Measurements from ENCODE around the gene DISC1.

DISC1 gene

DNA sequence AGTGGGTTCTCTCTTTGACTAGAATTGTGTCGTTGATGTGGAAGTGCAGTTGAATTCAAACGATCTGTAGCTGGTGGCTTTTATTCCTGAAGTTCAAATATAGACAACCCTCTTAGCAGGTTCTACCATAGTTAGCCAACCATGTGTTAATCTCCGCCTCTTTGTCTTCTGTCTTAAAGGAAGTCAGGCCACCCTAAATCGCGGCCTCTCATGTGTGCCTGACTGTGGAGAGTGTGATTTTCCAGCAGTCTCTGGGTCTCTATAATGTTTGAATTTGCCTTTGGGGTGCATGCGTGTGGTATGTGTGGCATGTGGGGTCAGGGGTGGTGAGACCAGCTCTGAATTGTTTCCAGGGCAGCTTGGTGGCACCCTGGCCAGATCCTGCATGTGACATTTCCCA lies 244.9 kb downstream of the DISC1 start:
- H3K9me3 Mint-ChIP-seq, result peaks cover 12% of the 10 kb centered on the region
- H3K4me3 Mint-ChIP-seq, result no peak overlapping the region
- no peak for DNase-seq
- peaks cover 17% of the 10 kb centered on the region for H3K36me3 Mint-ChIP-seq
- CTCF ChIA-PET, result no interaction called here
- H3K4me1 Mint-ChIP-seq, result peaks cover 35% of the 10 kb centered on the region
- no peak overlapping the region for H3K27ac Mint-ChIP-seq
- H3K27me3 Mint-ChIP-seq, result no peaks in the 10 kb centered on the region

DNA sequence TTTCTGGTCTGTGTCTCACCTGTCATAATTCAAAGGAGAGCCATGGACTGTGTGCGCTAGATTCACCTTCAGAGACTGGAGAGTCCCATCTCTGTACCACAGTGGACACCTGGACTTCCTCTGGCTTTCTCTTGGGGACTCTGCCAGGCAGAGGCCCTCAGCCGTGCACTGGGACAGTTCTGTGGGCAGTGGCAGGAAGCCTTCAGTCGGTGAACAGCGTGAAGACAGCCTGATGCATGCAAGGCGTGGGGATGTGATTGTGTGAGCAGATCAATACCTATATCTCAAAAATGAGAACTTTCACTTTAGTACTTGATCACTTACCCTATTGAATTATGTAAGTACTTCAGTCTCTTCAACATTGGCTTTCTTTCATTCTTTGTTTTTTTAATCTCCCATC lies 245.3 kb downstream of the DISC1 start:
- no peak overlapping the region for H3K27ac Mint-ChIP-seq
- no peak for DNase-seq
- peaks cover 32% of the 10 kb centered on the region for H3K4me1 Mint-ChIP-seq

DNA sequence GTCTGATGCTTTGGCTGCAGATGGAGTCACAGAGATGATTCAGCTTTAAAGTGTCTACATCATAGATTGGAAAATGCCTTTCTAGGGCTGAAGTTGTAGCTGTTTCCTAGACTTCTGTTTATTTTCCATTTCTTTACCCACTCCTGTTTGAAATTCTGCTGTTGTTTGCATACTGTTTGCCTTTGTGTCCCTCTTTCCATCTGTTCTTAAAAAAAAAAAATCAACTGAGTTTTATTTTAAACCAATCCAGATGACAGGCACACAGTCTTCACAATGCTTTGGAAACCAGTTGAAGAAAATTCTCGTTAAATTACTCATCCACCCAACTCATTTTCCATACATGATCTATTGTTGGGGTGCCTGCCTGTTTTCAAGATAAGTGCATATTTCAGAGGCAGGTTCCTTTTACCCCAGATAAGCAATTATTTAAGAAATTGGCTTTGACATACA lies 245.9 kb downstream of the DISC1 start:
- no peaks in the 10 kb centered on the region for H3K27me3 Mint-ChIP-seq
- CTCF ChIA-PET, result no interaction called here
- H3K4me3 Mint-ChIP-seq, result no peak overlapping the region
- no peak overlapping the region for H3K27ac Mint-ChIP-seq
- DNase-seq, result no peak
- peaks cover 31% of the 10 kb centered on the region for H3K4me1 Mint-ChIP-seq
- H3K9me3 Mint-ChIP-seq, result peaks cover 13% of the 10 kb centered on the region
- peaks cover 17% of the 10 kb centered on the region for H3K36me3 Mint-ChIP-seq

More for the DNA sequence above, 245.3 kb downstream of the DISC1 start:
- CTCF ChIA-PET, result no interaction called here
- Mint-ChIP-seq H3K27me3 (no peaks in the 10 kb centered on the region), H3K4me3 (no peak overlapping the region), H3K36me3 (peaks cover 17% of the 10 kb centered on the region), H3K9me3 (peaks cover 13% of the 10 kb centered on the region)

DNA sequence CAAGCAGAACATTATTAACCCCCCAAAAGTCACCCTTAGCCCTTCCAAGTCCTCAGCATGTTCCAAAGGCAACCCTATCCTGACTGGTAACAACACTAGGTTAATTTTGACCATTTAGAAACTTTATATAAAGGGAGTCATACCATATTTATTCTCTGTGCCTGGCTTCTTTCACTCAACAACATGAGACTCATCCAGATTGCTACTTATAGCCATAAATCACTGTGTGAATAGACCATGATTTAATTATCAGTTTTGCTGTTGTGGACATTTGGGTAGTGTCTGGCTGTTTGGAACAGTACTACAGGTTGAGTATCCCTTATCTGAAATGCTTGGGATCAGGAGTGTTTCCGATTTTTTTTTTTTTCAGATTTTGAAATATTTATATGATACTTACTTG lies 252.1 kb downstream of the DISC1 start:
- no peak overlapping the region for H3K4me3 Mint-ChIP-seq

DNA sequence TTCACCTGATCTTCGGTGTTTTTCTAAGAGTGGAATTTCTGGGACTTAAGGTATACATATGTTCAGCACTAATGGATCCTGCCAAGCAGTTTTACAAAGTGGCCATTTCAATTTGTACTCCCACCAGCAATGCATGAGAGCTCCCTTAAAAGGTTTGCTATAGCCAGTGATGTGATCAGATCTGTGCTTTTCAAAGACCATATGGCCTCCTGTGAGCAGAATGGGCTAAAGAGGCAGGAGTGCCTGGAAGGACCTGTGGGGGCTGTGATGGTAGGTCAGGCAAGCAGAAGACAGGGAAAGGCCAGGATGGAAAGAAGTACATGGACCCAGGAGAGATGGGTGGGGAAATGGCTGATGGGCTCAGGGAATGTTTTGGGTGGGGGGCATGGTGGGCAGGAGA lies 252.7 kb downstream of the DISC1 start:
- no peak overlapping the region for H3K27ac Mint-ChIP-seq
- peaks cover 3% of the 10 kb centered on the region for H3K27me3 Mint-ChIP-seq
- no peaks in the 10 kb centered on the region for H3K4me1 Mint-ChIP-seq
- H3K36me3 Mint-ChIP-seq, result peaks cover 16% of the 10 kb centered on the region
- no peak overlapping the region for H3K4me3 Mint-ChIP-seq
- CTCF ChIA-PET, result interaction anchor here (0.6 kb wide), 1 partner anchor 288 kb away, joined by 3 read pairs; no protein-coding TSS in a partner anchor
- peaks cover 13% of the 10 kb centered on the region for H3K9me3 Mint-ChIP-seq
- DNase-seq, result no peak

More for the DNA sequence above, 252.1 kb downstream of the DISC1 start:
- H3K9me3 Mint-ChIP-seq, result peaks cover 13% of the 10 kb centered on the region
- H3K27ac Mint-ChIP-seq, result no peak overlapping the region
- H3K4me1 Mint-ChIP-seq, result no peaks in the 10 kb centered on the region
- H3K27me3 Mint-ChIP-seq, result peaks cover 3% of the 10 kb centered on the region
- H3K36me3 Mint-ChIP-seq, result peaks cover 16% of the 10 kb centered on the region
- CTCF ChIA-PET, result interaction anchor here (0.6 to 1.5 kb wide), 2 partner anchors 12 to 287 kb away, joined by 3 read pairs; no protein-coding TSS in a partner anchor
- no peak for DNase-seq

DNA sequence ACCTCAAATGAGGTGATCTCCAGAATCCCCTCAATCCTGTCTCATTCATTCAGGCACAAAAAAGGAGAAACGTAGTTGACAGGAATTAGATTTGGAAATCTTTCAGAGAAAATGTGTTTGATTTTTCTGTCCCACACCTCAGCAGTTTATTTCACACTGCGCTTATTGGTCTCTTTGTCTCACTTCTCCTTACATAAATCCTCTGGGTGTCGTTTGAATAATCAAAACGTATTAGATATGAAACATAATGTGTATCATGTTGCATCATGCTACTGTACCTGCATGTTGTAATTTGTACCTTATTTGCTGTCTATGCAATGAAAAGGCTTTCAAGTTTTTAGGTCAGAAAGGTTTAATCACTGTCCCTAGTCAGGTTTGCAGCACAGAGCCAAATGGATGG lies 255.7 kb downstream of the DISC1 start:
- no peak overlapping the region for H3K4me3 Mint-ChIP-seq

DNA sequence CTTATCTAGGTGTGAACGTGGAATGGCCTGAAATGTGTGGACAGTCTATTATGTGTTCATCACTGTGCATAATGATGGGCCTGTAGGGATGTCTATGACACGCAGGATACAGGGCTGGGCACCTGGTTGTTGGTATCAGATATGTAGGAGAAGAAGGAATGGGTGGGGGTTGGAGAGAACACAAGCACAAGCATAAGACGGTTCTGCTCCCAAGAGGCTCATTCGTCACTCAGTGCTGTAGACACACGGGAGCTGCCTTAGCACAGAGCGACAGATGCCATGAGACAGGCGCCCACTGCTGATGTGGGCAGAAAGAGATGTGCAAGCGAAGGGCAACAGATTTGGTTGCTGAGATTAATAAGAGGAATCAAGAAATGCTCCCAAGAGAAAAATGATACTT lies 256.2 kb downstream of the DISC1 start:
- H3K27me3 Mint-ChIP-seq, result peaks cover 3% of the 10 kb centered on the region
- no peak for DNase-seq
- H3K4me1 Mint-ChIP-seq, result no peaks in the 10 kb centered on the region
- H3K27ac Mint-ChIP-seq, result no peak overlapping the region
- H3K4me3 Mint-ChIP-seq, result no peak overlapping the region
- CTCF ChIA-PET, result interaction anchor here (1.0 kb wide), 1 partner anchor 13 kb away, joined by 3 read pairs; no protein-coding TSS in a partner anchor
- H3K9me3 Mint-ChIP-seq, result no peaks in the 10 kb centered on the region
- H3K36me3 Mint-ChIP-seq, result peaks cover 2% of the 10 kb centered on the region

More for the DNA sequence above, 255.7 kb downstream of the DISC1 start:
- Mint-ChIP-seq H3K27ac (no peak overlapping the region), H3K4me1 (no peaks in the 10 kb centered on the region), H3K27me3 (peaks cover 3% of the 10 kb centered on the region), H3K9me3 (no peaks in the 10 kb centered on the region), H3K36me3 (peaks cover 2% of the 10 kb centered on the region)
- CTCF ChIA-PET, result interaction anchor here (1.0 kb wide), 1 partner anchor 13 kb away, joined by 3 read pairs; no protein-coding TSS in a partner anchor
- DNase-seq, result no peak

DNA sequence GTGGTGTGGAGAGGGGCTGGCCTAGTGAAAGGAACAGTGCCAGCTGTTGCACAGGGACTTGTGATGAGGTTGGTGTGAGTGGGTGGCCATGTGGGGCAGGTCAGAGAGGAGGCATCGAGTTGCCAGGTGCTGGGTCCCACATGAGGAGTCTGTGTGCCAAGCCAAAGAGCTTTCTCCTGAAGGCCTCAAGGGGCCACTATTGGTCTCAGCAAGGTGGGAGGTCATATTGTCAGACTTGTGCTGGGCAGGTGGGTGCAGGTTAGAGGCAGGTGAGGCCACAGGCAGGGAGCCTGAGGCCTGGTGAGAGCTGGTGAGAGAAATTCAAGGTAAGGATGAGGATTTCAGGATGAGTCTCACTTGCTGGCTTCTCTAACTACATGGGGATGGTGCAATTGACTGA lies 256.8 kb downstream of the DISC1 start:
- CTCF ChIA-PET, result no interaction called here
- DNase-seq, result no peak
- Mint-ChIP-seq H3K36me3 (peaks cover 2% of the 10 kb centered on the region), H3K27ac (no peak overlapping the region), H3K4me1 (no peaks in the 10 kb centered on the region), H3K4me3 (no peak overlapping the region), H3K27me3 (peaks cover 3% of the 10 kb centered on the region), H3K9me3 (no peaks in the 10 kb centered on the region)

DNA sequence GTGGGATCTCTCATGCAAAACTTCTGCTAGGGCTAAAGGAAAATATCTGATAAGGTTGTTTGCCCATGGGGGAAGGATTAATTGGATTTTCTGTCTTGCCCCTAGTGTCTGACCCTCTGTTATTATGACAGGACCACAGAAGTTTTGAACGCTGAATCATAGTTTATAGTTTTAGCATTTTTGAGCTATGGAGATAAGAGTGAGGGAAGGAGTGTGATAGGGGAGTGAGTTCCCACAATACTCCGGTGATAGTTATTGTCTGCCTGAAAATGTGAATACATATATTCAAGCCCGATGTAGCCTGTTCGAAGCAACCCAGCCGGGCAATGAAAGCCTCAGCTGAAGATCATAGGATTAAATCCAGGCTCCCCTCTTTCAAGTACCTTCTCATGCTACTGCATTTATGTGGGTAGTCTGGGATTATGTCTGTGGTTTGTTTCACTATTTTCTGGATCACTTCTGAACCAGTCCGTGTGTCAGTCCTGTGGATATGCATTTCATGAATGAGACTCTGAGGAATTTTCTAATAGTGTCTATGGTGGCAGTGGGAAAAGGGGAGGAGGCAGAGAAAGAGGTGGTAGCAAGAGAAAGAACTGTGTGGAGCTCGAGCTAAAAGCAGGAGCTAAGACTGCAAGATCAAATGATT lies 258.7 kb downstream of the DISC1 start:
- CTCF ChIA-PET, result no interaction called here

DNA sequence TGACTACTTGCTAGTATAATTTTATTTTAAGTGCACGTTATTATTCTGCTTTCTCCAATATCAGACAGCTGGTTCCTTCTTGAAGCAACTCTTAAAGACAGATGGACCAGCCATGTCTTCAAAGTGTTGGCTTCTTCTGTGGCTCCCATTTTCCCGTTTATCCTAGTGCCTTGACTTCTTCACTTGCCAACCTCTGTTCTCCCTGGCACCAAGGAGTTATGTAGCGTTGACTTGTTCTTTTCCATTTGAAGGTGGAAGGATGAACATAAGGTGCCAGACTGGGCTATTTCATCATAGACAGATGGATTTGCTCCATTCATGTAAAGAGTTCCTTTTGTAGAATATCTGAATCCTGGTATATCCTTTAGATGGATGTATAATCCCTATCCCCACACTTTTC lies 260.6 kb downstream of the DISC1 start:
- DNase-seq, result no peak
- Mint-ChIP-seq H3K4me3 (no peak overlapping the region), H3K9me3 (no peaks in the 10 kb centered on the region)

More for the DNA sequence above, 258.7 kb downstream of the DISC1 start:
- Mint-ChIP-seq H3K4me1 (no peaks in the 10 kb centered on the region), H3K27me3 (peaks cover 3% of the 10 kb centered on the region), H3K9me3 (no peaks in the 10 kb centered on the region), H3K27ac (no peak overlapping the region), H3K4me3 (no peak overlapping the region), H3K36me3 (peaks cover 2% of the 10 kb centered on the region)
- DNase-seq, result no peak

DNA sequence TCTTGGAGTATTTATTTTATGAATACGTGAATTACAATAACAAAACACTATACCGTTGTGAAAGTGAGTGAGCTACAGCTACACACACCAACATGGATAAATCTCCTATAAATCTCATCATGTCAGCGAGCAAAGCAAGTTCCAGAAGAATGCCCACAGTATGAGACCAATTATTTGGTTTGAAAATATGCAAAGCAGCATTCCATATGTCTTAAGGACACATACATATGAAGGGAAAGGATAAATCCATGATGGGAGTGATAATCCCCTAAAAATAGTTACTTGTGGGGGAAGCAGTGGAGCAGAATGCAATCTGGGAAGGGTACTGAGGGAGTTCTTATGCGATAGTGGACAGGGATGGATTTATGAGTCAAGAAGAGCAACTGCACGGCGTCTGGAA lies 261.3 kb downstream of the DISC1 start:
- Mint-ChIP-seq H3K27ac (no peak overlapping the region), H3K4me3 (no peak overlapping the region), H3K4me1 (no peaks in the 10 kb centered on the region), H3K27me3 (peaks cover 3% of the 10 kb centered on the region), H3K36me3 (peaks cover 2% of the 10 kb centered on the region), H3K9me3 (no peaks in the 10 kb centered on the region)
- CTCF ChIA-PET, result no interaction called here
- DNase-seq, result no peak

More for the DNA sequence above, 260.6 kb downstream of the DISC1 start:
- CTCF ChIA-PET, result no interaction called here
- H3K27ac Mint-ChIP-seq, result no peak overlapping the region
- H3K36me3 Mint-ChIP-seq, result peaks cover 2% of the 10 kb centered on the region
- H3K4me1 Mint-ChIP-seq, result no peaks in the 10 kb centered on the region
- peaks cover 3% of the 10 kb centered on the region for H3K27me3 Mint-ChIP-seq

DNA sequence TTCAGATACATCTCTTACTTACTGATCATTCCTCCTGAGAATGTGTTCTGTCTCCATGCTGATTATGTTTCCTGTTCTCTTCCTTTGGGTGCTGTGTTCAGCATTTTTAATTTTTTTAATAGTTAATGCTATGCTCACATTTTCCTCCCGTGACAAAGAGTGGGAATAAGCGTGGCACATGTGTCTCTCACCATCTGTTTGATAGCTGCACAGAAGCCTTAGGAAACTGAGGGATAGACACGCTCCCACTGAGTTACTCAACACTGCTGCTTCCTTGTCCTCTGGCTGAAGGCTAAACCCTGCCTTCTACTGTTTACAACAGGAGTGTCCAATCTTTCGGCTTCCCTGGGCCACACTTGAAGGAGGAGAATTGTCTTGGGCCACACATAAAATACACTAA lies 264.2 kb downstream of the DISC1 start:
- no peaks in the 10 kb centered on the region for H3K4me1 Mint-ChIP-seq
- CTCF ChIA-PET, result no interaction called here
- no peak for DNase-seq
- no peaks in the 10 kb centered on the region for H3K9me3 Mint-ChIP-seq
- no peaks in the 10 kb centered on the region for H3K36me3 Mint-ChIP-seq
- no peaks in the 10 kb centered on the region for H3K27me3 Mint-ChIP-seq
- no peak overlapping the region for H3K27ac Mint-ChIP-seq
- H3K4me3 Mint-ChIP-seq, result no peak overlapping the region

DNA sequence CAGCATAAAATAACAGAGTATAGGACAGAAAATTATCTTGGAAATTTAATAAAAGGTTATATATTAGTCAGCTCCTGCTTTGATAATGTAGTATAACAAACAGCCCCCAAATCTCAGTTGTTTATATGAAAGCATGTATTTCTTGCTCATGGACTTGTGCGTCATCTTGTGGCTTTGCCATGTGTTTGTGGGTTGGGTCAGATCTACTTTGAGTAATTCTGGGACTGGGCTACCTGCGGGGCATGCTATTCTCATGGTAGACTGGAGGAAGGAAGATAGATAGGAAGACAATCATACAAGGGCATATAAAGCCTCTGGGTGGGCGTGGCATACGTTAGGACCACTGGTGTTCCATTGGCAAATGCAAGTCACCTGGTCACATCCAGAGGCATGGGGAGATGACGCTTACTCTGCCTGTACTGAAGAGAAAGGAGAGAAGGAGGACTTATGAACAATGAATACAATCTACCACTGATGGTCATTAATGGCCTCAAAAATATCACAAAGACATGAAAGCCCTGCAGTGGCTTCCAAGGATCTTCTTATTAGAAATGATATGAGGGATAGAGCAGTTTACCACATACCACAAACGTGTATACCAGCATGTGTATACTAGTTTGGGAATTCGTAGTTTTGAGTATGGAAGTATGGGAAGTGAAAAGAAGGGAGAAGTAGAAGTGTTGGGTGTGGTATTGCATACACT lies 267.0 kb downstream of the DISC1 start:
- no peaks in the 10 kb centered on the region for H3K36me3 Mint-ChIP-seq
- CTCF ChIA-PET, result no interaction called here
- no peaks in the 10 kb centered on the region for H3K9me3 Mint-ChIP-seq

DNA sequence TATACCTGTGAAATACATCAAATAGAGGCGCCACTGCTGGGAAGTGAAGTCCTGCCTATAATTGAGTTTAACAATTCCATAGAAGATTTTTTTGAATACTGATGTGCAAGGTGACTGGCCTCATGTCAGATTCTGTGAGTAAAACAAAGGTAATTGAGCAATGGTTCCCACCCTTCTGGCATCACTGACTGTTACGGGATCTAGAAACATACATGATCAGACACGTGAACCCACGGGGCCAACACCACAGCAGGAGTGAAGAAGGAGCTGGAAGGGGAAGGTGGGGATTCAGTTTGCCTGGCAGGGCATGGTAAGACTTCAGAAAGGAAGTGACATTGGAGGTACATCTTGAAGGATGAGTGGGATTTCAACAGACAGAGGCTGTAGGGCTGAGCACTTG lies 270.2 kb downstream of the DISC1 start:
- CTCF ChIA-PET, result no interaction called here
- no peaks in the 10 kb centered on the region for H3K27me3 Mint-ChIP-seq
- H3K27ac Mint-ChIP-seq, result no peak overlapping the region
- no peaks in the 10 kb centered on the region for H3K9me3 Mint-ChIP-seq
- H3K36me3 Mint-ChIP-seq, result no peaks in the 10 kb centered on the region
- peaks cover 9% of the 10 kb centered on the region for H3K4me1 Mint-ChIP-seq
- H3K4me3 Mint-ChIP-seq, result no peak overlapping the region
- DNase-seq, result no peak

More for the DNA sequence above, 267.0 kb downstream of the DISC1 start:
- no peak overlapping the region for H3K27ac Mint-ChIP-seq
- DNase-seq, result no peak
- H3K27me3 Mint-ChIP-seq, result no peaks in the 10 kb centered on the region
- peaks cover 5% of the 10 kb centered on the region for H3K4me1 Mint-ChIP-seq
- no peak overlapping the region for H3K4me3 Mint-ChIP-seq

DNA sequence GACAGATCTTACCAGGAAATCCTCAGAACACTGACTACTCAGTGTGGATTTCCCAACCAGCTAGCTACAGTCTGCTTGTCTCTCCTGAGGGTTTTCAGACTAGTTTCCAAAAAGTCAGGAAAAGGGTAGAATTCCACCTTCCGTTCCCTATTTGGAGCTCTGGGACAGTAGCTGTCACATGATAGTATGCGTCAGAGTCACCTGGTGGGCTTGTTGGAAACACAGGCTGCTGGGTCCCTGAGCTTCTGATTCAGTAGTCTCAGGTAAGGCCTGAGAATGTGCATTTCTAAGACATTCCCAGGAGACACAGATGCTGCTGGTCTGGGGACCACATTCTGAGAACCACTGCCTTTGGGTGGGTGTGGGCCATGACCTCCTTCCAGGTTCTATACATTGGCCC lies 272.5 kb downstream of the DISC1 start:
- Mint-ChIP-seq H3K27me3 (no peaks in the 10 kb centered on the region), H3K4me1 (peaks cover 9% of the 10 kb centered on the region), H3K4me3 (no peak overlapping the region), H3K36me3 (peaks cover 2% of the 10 kb centered on the region), H3K27ac (no peak overlapping the region), H3K9me3 (no peaks in the 10 kb centered on the region)
- no peak for DNase-seq
- CTCF ChIA-PET, result no interaction called here

Data from activated naive CD4-positive, alpha-beta T cell treated with anti-CD3 and anti-CD28 coated beads, Interleukin-2, amount 10 ng/mL, durations not matched to agents 7 days and 5 days (primary cell).